ENCODE results near the gene CNKSR1. TPM values are rescaled to one million over a fixed set of nuclear protein-coding genes. Genes with fewer than 3 reads are reported as not detected.
A peak's percentile ranks its signal among the peaks of the same experiment; 100 is the strongest.

Gene CNKSR1
- total and polyA plus RNA-seq, 10 donors = 0.68 to 5.5 (median 2.3) TPM

DNA sequence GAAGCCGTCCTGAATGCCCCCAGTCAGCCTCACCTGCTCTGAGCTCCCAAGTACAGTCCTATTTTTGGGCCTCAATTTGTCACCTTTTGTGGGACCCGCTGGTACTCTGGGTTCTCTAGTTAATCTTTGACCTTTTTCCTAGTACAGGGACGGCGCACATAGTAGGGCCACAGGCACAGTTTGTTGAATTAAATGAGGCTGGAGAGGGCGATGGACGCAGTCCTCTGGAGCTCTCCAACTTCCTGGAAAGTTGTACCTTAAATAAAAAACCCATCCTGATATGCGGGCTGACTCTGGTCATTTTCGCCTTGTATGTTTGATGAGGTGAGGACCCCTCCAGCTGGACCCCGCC, 13.6 kb upstream of the CNKSR1 start:
- Histone ChIP-seq H3K36me3 (no peaks in the 10 kb centered on the region), H3K9me3 (no peaks in the 10 kb centered on the region), H3K4me3 (peak overlapping the region in 7 of 8 donors; percentile 2 to 68 (median 39)), H3K4me1 (peaks cover 10 to 55% (median 36%) of the 10 kb centered on the region in 6 donors), H3K27me3 (replicated peaks in 1 of 7) (peaks cover 0 to 64% (median 23%) of the 10 kb centered on the region in 7 donors), H3K27ac (no peak overlapping the region)
- intact Hi-C loops (cut with DNase I; ENCODE audit: low total_unique reads) = no loop called here
- no peak for DNase-seq
- TF ChIP-seq POLR2AphosphoS5 (IDR thresholded peaks at IDR 0.05) = no peak
- TF ChIP-seq, protein P1, sequence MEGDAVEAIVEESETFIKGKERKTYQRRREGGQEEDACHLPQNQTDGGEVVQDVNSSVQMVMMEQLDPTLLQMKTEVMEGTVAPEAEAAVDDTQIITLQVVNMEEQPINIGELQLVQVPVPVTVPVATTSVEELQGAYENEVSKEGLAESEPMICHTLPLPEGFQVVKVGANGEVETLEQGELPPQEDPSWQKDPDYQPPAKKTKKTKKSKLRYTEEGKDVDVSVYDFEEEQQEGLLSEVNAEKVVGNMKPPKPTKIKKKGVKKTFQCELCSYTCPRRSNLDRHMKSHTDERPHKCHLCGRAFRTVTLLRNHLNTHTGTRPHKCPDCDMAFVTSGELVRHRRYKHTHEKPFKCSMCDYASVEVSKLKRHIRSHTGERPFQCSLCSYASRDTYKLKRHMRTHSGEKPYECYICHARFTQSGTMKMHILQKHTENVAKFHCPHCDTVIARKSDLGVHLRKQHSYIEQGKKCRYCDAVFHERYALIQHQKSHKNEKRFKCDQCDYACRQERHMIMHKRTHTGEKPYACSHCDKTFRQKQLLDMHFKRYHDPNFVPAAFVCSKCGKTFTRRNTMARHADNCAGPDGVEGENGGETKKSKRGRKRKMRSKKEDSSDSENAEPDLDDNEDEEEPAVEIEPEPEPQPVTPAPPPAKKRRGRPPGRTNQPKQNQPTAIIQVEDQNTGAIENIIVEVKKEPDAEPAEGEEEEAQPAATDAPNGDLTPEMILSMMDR (IDR thresholded peaks at IDR 0.05 in 8 of 11, conservative IDR thresholded peaks at IDR 0.05 in 3 of 11) = no peak
- TF ChIP-seq POLR2A (IDR thresholded peaks at IDR 0.05) = no peak
- 56 to 80% (median 69%) methylated on average over 8 to 9 of the region's 9 CpGs for WGBS, 5 donors

DNA sequence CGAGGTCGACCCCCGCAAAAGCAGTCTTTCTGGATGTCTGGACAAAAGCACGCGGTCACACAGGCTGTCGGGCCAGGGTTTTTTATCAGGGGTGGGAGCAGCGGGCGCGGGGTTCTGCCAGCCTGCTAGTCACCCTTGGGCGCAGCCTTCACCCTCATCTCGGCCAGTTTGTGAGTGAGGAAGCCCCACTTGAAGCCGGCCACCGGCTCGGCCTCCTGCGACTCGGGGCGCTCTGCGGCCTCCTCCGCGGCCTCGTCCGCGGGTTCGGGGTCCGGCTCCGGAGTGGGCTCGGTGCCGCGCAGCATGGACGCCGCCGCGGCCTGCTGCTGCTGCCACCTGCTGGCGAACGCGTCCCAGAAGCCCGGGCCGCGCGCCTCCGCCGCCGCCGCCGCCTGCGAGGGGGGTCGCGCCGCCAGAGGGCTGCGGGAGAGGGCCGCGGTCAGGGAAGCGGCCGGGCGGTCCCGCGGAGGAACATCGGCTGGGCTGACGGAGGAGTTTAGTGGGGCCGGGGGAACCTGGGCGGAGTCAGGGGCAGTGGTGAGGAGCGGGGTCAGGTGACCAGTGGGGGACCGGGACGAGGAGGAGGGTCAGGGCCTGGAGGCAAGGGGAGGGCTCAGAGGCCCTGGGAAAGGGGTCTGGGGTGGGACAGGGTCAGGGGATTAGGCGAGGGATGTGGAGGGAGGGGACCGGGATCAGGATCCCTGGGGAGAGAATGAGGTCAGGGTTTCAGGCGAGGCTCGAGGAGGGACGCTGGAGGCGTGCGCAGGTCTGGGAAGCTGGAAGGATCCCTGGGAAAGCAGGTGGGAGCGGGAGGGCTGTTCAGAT, 13.0 kb upstream of the CNKSR1 start:
- H3K27ac ChIP-seq = peak overlapping the region in 2 of 8 donors; percentile 15 to 31
- intact Hi-C loops (cut with DNase I; ENCODE audit: low total_unique reads) = no loop called here
- 11 to 28% (median 12%) methylated on average over 36 to 72 of the region's 72 CpGs for WGBS, 5 donors

DNA sequence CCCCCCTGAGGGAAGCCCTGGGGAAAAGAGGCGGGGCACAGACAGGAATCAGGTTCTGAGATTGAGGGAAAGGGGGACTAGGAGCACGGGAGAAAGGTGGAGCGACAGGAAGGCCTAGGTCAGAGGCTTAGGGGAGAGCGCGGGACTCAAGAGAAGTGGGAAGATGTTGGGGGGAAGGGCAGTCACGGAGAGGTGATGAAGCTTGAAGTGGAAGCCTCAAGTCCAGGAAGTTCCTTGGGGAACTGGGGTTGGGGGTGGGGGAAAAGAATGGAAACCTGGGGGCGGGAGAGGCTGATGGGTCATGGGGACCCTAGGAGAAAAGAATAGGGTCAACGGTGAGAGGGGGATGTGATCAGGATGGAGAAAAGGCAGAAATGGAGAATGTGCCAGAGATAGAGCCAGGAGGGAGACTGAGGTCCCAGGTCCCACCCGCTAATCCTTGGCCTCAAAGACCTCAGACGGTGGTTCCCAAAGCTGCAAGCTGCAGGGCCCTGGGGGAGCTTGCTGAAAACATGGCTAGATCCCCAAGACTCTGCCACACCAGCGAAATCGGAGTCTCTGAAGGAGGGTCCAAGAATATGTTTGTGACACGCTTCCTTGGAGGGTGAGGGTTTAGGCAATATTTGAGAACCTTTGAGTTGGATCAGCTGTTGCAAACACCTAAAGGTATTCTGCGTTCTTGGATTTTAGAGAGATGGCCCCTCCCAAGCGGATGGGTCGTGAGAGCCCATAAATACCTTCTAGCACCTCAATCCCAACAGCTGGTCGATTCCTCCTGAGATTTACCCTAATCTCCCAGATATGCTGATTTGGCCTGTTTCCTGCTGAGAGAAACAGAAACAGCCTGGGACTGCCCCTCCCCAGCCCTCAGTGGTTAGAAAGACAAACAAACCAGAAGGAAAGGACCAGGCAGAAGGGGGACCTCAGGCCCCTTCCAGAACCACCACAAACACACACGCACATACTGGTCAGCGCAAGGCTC, 12.1 kb upstream of the CNKSR1 start:
- 63 to 75% (median 67%) methylated on average over 19 of the region's 19 CpGs for WGBS, 5 donors

More for the DNA sequence above, 13.0 kb upstream of the CNKSR1 start:
- H3K4me1 ChIP-seq = peaks cover 10 to 53% (median 39%) of the 10 kb centered on the region in 6 donors
- no peaks in the 10 kb centered on the region for H3K9me3 ChIP-seq
- H3K27me3 ChIP-seq (replicated peaks in 1 of 7) = peaks cover 0 to 58% (median 23%) of the 10 kb centered on the region in 7 donors
- DNase-seq = peak; percentile 83
- peak overlapping the region; percentile 2 to 68 (median 36) for H3K4me3 ChIP-seq
- TF ChIP-seq POLR2AphosphoS5 (IDR thresholded peaks at IDR 0.05) (peak in 1 of 3 donors; percentile 13), POLR2A (IDR thresholded peaks at IDR 0.05) (no peak)
- TF ChIP-seq, protein P1 (IDR thresholded peaks at IDR 0.05 in 8 of 11, conservative IDR thresholded peaks at IDR 0.05 in 3 of 11) = peak in 7 of 11 experiments; percentile 59 to 85 (median 79)
- H3K36me3 ChIP-seq = no peaks in the 10 kb centered on the region

More for the DNA sequence above, 12.1 kb upstream of the CNKSR1 start:
- DNase-seq = no peak
- TF ChIP-seq POLR2AphosphoS5 (IDR thresholded peaks at IDR 0.05) (no peak), POLR2A (IDR thresholded peaks at IDR 0.05) (no peak)
- TF ChIP-seq, protein P1 (IDR thresholded peaks at IDR 0.05 in 8 of 11, conservative IDR thresholded peaks at IDR 0.05 in 3 of 11) = no peak
- H3K27ac ChIP-seq = no peak overlapping the region
- H3K9me3 ChIP-seq = no peaks in the 10 kb centered on the region
- H3K4me3 ChIP-seq = peak overlapping the region in 1 of 8 donors; percentile 68
- H3K36me3 ChIP-seq = no peaks in the 10 kb centered on the region
- intact Hi-C loops (cut with DNase I; ENCODE audit: low total_unique reads) = no loop called here
- peaks cover 0 to 49% (median 23%) of the 10 kb centered on the region in 7 donors for H3K27me3 ChIP-seq (replicated peaks in 1 of 7)
- peaks cover 12 to 57% (median 41%) of the 10 kb centered on the region in 6 donors for H3K4me1 ChIP-seq
